Mucosa of descending colon (tissue), 3 donors: ENCODE measurements around the gene IZUMO1R. TPM values are rescaled to one million over a fixed set of nuclear protein-coding genes. Genes with fewer than 3 reads are reported as not detected.
A peak's percentile ranks its signal among the peaks of the same experiment; 100 is the strongest.

Experiments
- ATAC-seq: fragments of 200-7000 bp; cut with Tn5 transposase; one replicate; pipeline ENCODE4 v1.9.1; 2020; ENCODE audit warnings: mild to moderate bottlenecking, moderate library complexity
- DNase-seq, 3 donors: peaks; one replicate each; pipeline ENCODE4 v3.0.0-alpha.2; 2020
- H3K36me3 ChIP-seq: fragments of 200-600 bp; one replicate; pipeline ENCODE4 v1.8.0; 2021; ENCODE audit warnings: low read depth, mild to moderate bottlenecking
- H3K4me1 ChIP-seq: fragments of 200-600 bp; one replicate; pipeline ENCODE4 v1.8.0; 2021; ENCODE audit warnings: low read depth, mild to moderate bottlenecking
- H3K4me3 ChIP-seq: fragments of 200-600 bp; one replicate; pipeline ENCODE4 v1.8.0; 2021; ENCODE audit warnings: mild to moderate bottlenecking
- H3K9me3 ChIP-seq: fragments of 200-600 bp; one replicate; pipeline ENCODE4 v1.8.0; 2021; ENCODE audit warnings: mild to moderate bottlenecking
- CTCF ChIP-seq: fragments of 200-600 bp; IDR thresholded peaks from one replicate; pipeline ENCODE4 v1.8.0; 2022; ENCODE audit warnings: antibody characterized with exemption, mild to moderate bottlenecking
- intact Hi-C, 2 donors: fragments of 100-400 bp; cut with DNase I in 1 of 2; cut with micrococcal nuclease in 1 of 2; formaldehyde crosslinking; loops; one replicate each; pipeline versions ENCODE4 v1.11.0 to v1.11.1; 2022; cut with DNase I, micrococcal nuclease
- total RNA-seq, 3 donors: library from RNA; stranded (reverse); fragmentation: NEBNext Ultra II Directional in 2 of 3; extraction: Animal tissue kit (Norgen Biotek cat#: 25700) in 2 of 3; gene quantifications; one replicate each; pipeline versions ENCODE4 v1.2.1 to v1.2.4, GENCODE V29; 2021 to 2023
- donor health status: DM: no; HTN: no; CAD: no; lungs with moderate emphysema.
- donor health status: DM: no; HTN: no; CAD: no.
- donor health status: DM: no; HTN: yes; CAD: no.

Gene IZUMO1R
- total RNA-seq, 3 donors from 2014 or later = not detected

DNA sequence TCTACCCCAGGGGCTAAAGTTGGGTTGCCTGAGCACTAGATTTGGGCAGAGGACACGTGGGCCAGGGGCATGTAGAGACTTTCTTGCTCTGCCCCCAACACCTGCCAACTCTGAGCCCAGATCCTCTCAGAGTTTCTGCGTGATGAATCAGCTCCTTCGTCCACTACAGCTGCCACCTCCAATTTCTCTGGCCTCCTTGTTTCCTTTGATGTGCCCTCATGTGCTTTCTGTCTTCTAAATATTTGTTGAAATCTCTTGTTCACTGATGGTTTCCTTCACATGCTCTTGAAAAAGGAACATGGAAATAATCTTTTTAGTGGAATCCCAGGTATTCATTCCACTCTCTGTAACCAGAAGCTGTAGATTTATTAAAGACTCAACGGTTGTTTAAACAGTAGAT is 8.0 kb downstream of the IZUMO1R start:
- intact Hi-C loops = no loop called here
- no peak for ATAC-seq

GRCh38 chr11:94314064-94314463 is 9.7 kb downstream of the IZUMO1R start:
- H3K9me3 ChIP-seq = no peaks in the 10 kb centered on the region
- ATAC-seq = no peak
- H3K4me3 ChIP-seq = no peak overlapping the region
- no peak for DNase-seq
- no peaks in the 10 kb centered on the region for H3K36me3 ChIP-seq
- intact Hi-C loops = no loop called here
- TF ChIP-seq CTCF = no peak
- H3K4me1 ChIP-seq = no peaks in the 10 kb centered on the region

More for the DNA sequence above, 8.0 kb downstream of the IZUMO1R start:
- TF ChIP-seq CTCF = no peak
- H3K9me3 ChIP-seq = no peaks in the 10 kb centered on the region
- H3K4me1 ChIP-seq = no peaks in the 10 kb centered on the region
- H3K4me3 ChIP-seq = no peak overlapping the region
- no peak for DNase-seq
- no peaks in the 10 kb centered on the region for H3K36me3 ChIP-seq

DNA sequence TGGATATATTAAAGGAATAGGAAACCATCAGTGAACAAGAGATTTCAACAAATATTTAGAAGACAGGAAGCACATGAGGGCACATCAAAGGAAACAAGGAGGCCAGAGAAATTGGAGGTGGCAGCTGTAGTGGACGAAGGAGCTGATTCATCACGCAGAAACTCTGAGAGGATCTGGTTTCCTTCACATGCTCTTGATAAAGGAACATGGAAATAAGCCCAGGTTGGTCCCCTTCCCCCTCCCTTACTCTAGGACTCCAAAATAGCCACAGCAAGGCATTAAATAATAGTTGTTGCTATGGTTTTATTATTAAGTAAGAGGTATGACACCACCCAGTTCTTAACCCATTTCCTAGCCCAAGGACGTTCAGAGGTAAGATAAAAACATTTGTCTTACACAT is 11.3 kb downstream of the IZUMO1R start:
- Histone ChIP-seq H3K9me3 (no peaks in the 10 kb centered on the region), H3K36me3 (no peaks in the 10 kb centered on the region), H3K4me1 (no peaks in the 10 kb centered on the region), H3K4me3 (no peak overlapping the region)
- TF ChIP-seq CTCF = no peak
- DNase-seq = no peak
- ATAC-seq = no peak
- intact Hi-C loops = no loop called here

DNA sequence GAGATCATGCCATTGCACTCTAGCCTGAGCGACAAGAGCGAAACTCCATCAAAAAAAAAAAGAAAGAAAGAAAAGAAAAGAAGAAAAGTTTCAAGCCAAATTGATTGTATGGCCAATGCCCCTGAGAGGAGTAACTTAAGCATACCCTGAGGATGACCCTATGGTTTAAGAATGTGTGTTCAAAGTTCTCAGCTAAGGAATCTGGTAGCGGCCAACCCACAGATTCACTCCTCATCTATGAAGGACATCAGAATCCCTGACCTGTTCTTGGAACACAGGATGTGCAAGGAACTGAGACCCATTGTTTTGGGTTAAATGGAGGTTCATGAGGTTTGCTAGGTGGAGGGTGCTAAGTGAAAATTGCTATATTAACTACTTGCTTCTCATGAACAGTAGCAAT is 18.1 kb downstream of the IZUMO1R start:
- ATAC-seq (no peak), DNase-seq (no peak)
- H3K36me3 ChIP-seq = no peaks in the 10 kb centered on the region
- TF ChIP-seq CTCF = no peak
- H3K9me3 ChIP-seq = no peaks in the 10 kb centered on the region
- intact Hi-C loops = no loop called here
- no peak overlapping the region for H3K4me3 ChIP-seq
- H3K4me1 ChIP-seq = no peaks in the 10 kb centered on the region

DNA sequence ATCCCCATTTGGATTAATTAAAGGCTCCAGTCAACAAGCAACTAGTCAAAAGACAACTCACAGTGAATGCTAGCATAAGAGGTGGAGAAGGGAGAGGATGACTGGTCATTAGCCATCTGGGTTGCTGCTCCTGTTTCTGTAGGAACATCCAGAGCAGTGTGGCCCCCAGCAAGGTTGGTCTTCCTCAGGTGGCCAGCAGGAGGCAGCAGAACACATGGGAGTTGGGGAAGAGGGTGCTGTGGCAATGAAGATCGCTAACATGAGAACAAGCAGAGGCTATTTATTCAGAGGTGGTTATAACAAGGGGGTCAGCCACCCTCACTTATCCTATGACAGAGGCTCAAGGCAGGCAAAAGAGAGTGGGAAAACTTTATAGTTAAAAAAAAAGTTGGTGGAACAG is 21.3 kb downstream of the IZUMO1R start:
- H3K4me3 ChIP-seq = no peak overlapping the region
- no peak for TF ChIP-seq CTCF
- H3K4me1 ChIP-seq = no peaks in the 10 kb centered on the region
- intact Hi-C loops = no loop called here
- peak in 2 of 3 donors; percentile 45 to 70 for DNase-seq
- ATAC-seq = peak; percentile 67
- no peaks in the 10 kb centered on the region for H3K36me3 ChIP-seq
- no peaks in the 10 kb centered on the region for H3K9me3 ChIP-seq

DNA sequence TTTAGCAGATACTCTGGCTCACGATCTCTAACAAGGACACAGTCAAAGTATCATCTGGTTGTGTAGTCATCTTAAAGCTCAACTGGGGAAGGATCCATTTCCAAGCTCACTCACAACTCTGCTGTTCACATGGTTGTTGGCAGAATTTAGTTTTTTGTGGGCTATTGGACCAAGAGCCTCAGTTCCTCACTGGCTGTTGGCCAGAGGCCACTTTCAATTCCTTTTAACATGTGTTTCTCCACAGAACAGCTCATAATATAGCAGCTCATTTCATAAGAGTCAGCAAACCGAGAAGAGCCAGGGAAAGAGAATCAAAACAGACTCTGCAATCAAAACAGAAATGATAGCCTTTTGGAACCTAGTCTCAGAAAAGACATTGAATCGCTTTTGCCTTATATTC is 22.6 kb downstream of the IZUMO1R start:
- Histone ChIP-seq H3K4me1 (no peaks in the 10 kb centered on the region), H3K9me3 (no peaks in the 10 kb centered on the region), H3K4me3 (no peak overlapping the region), H3K36me3 (no peaks in the 10 kb centered on the region)
- no peak for TF ChIP-seq CTCF
- DNase-seq (peak in 1 of 3 donors; percentile 12), ATAC-seq (no peak)
- intact Hi-C loops = no loop called here
